ENCODE data around the gene CAMK2A. TPM values are rescaled to one million over a fixed set of nuclear protein-coding genes. Genes with fewer than 3 reads are reported as not detected.

Gene CAMK2A
- total and polyA plus RNA-seq, 2 donors (not counting 3 experiments of a cell fraction or from before 2014, with no cell fraction given), result not detected

- POLR2A ChIA-PET, result no interaction called here
- TF ChIP-seq, protein P1, sequence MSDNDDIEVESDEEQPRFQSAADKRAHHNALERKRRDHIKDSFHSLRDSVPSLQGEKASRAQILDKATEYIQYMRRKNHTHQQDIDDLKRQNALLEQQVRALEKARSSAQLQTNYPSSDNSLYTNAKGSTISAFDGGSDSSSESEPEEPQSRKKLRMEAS (IDR thresholded peaks at IDR 0.05; ENCODE audit: insufficient read depth, insufficient read length), result no peak
- TF ChIP-seq JUN (IDR thresholded peaks at IDR 0.05; ENCODE audit: borderline replicate concordance, insufficient read depth, insufficient read length, low read depth), result no peak
- no peaks in the 10 kb centered on the region for H3K79me2 ChIP-seq (ENCODE audit: control insufficient read depth, insufficient read depth, low read length)
- BruUV-seq (replicated peaks), result no TSS peak
- H4K20me1 ChIP-seq (replicated peaks; ENCODE audit: control insufficient read depth, extremely low read depth, insufficient read depth, low read length), result no peaks in the 10 kb centered on the region
- H3K4me1 ChIP-seq (ENCODE audit: control insufficient read depth, extremely low read depth, insufficient read depth, low read length), result no peaks in the 10 kb centered on the region
- DNase-seq (ENCODE audit: low read depth, low spot score), result no peak
- H3K27me3 ChIP-seq (ENCODE audit: control insufficient read depth in 2 of 2, insufficient read depth in 2 of 2, low read length in 2 of 2), result no peaks in the 10 kb centered on the region
- no peak overlapping the region for H3K4me3 ChIP-seq (replicated peaks in 1 of 3; ENCODE audit: insufficient read depth in 1 of 3, low read depth in 1 of 3, low read length in 3 of 3)
- CTCF ChIA-PET, result interaction anchor here (1.0 kb wide), 2 partner anchors 12 to 15 kb away, joined by 3 read pairs; no protein-coding TSS in a partner anchor
- H3K27ac ChIP-seq (ENCODE audit: insufficient read depth, low read depth, low read length), result no peak overlapping the region
- no peaks in the 10 kb centered on the region for H3K36me3 ChIP-seq (ENCODE audit: control insufficient read depth in 2 of 2, extremely low read depth in 1 of 2, insufficient read depth in 2 of 2, low read length in 2 of 2)
- H3K9me1 ChIP-seq (replicated peaks; ENCODE audit: control insufficient read depth, extremely low read depth, insufficient read depth, low read length), result no peaks in the 10 kb centered on the region
- no peak overlapping the region for H3K9ac ChIP-seq (replicated peaks; ENCODE audit: extremely low read depth, insufficient read depth, low read length)
- dilution Hi-C loops (cut with MboI; ENCODE audit: extremely low pct_ligation_motif_present, low sequenced_read_pairs) (no loop called here), intact Hi-C loops (cut with micrococcal nuclease) (no loop called here)
- H2AFZ ChIP-seq (ENCODE audit: low read depth, low read length), result no peak overlapping the region
- no peaks in the 10 kb centered on the region for H3K9me3 ChIP-seq (replicated peaks; ENCODE audit: control insufficient read depth, insufficient read depth, low read length)
- FAIRE-seq, result no peak
- H3K4me2 ChIP-seq (ENCODE audit: insufficient read depth, low read length), result no peak overlapping the region
Measured at GRCh38 chr5:150257424-150257823, 32.1 kb downstream of the CAMK2A start.

- H3K4me1 ChIP-seq (ENCODE audit: control insufficient read depth, extremely low read depth, insufficient read depth, low read length), result no peaks in the 10 kb centered on the region
- DNase-seq (ENCODE audit: low read depth, low spot score), result no peak
- FAIRE-seq, result no peak
- no peaks in the 10 kb centered on the region for H3K9me1 ChIP-seq (replicated peaks; ENCODE audit: control insufficient read depth, extremely low read depth, insufficient read depth, low read length)
- no peak overlapping the region for H3K4me3 ChIP-seq (replicated peaks in 1 of 3; ENCODE audit: insufficient read depth in 1 of 3, low read depth in 1 of 3, low read length in 3 of 3)
- intact Hi-C loops (cut with micrococcal nuclease) (no loop called here), dilution Hi-C loops (cut with MboI; ENCODE audit: extremely low pct_ligation_motif_present, low sequenced_read_pairs) (no loop called here)
- H3K36me3 ChIP-seq (ENCODE audit: control insufficient read depth in 2 of 2, extremely low read depth in 1 of 2, insufficient read depth in 2 of 2, low read length in 2 of 2), result no peaks in the 10 kb centered on the region
- H3K27ac ChIP-seq (ENCODE audit: insufficient read depth, low read depth, low read length), result no peak overlapping the region
- H2AFZ ChIP-seq (ENCODE audit: low read depth, low read length), result no peak overlapping the region
- BruUV-seq (replicated peaks), result no TSS peak
- H3K4me2 ChIP-seq (ENCODE audit: insufficient read depth, low read length), result no peak overlapping the region
- H3K79me2 ChIP-seq (ENCODE audit: control insufficient read depth, insufficient read depth, low read length), result no peaks in the 10 kb centered on the region
- no peaks in the 10 kb centered on the region for H3K27me3 ChIP-seq (ENCODE audit: control insufficient read depth in 2 of 2, insufficient read depth in 2 of 2, low read length in 2 of 2)
- H3K9me3 ChIP-seq (replicated peaks; ENCODE audit: control insufficient read depth, insufficient read depth, low read length), result no peaks in the 10 kb centered on the region
- H3K9ac ChIP-seq (replicated peaks; ENCODE audit: extremely low read depth, insufficient read depth, low read length), result no peak overlapping the region
- TF ChIP-seq JUN (IDR thresholded peaks at IDR 0.05; ENCODE audit: borderline replicate concordance, insufficient read depth, insufficient read length, low read depth) (no peak), GATA2 (IDR thresholded peaks at IDR 0.05; ENCODE audit: insufficient read depth, insufficient read length, low read depth, low read length) (no peak), POLR2AphosphoS5 (IDR thresholded peaks at IDR 0.05; ENCODE audit: insufficient read depth, low read depth, low read length) (no peak), POLR2A (IDR thresholded peaks at IDR 0.05; ENCODE audit: low read depth, low read length) (no peak), EZH2 (IDR thresholded peaks at IDR 0.05; ENCODE audit: borderline replicate concordance, low read depth, low read length, severe bottlenecking) (no peak), CTCF (IDR thresholded peaks at IDR 0.05; ENCODE audit: extremely low read depth in 1 of 2, insufficient read depth in 1 of 2, low read depth in 1 of 2, low read length in 2 of 2) (no peak), MYC (IDR thresholded peaks at IDR 0.05; ENCODE audit: low read depth, low read length) (no peak), FOS (IDR thresholded peaks at IDR 0.05; ENCODE audit: borderline replicate concordance, insufficient read depth, low read length) (no peak)
- TF ChIP-seq, protein P1 (IDR thresholded peaks at IDR 0.05; ENCODE audit: insufficient read depth, insufficient read length), result no peak
- H4K20me1 ChIP-seq (replicated peaks; ENCODE audit: control insufficient read depth, extremely low read depth, insufficient read depth, low read length), result no peaks in the 10 kb centered on the region
- POLR2A ChIA-PET, result no interaction called here
- CTCF ChIA-PET, result interaction anchor here (1.0 to 2.5 kb wide), 2 partner anchors 10 to 11 kb away, joined by 3 to 7 read pairs; no protein-coding TSS in a partner anchor
Measured at GRCh38 chr5:150256410-150257064, 33.0 kb downstream of the CAMK2A start.

All from endothelial cell of umbilical vein (primary cell).